Heart left ventricle (tissue), 16 donors: ENCODE measurements around the gene HSPB2. TPM values are rescaled to one million over a fixed set of nuclear protein-coding genes. Genes with fewer than 3 reads are reported as not detected.

Experiments used
- ATAC-seq, 4 donors: fragments of 200-7000 bp; cut with Tn5 transposase; one replicate each; pipeline ENCODE4 v1.9.1; 2020 to 2022; ENCODE audit warnings: moderate library complexity in 4 of 4, mild to moderate bottlenecking in 3 of 4, moderate number of reproducible peaks in 1 of 4
- DNase-seq, 5 donors: peaks; one replicate each; pipeline ENCODE4 v3.0.0-alpha.2; 2020
- H3K27ac ChIP-seq, 12 donors: fragments of 200-600 bp; sonication (generic) in 4 of 12; one replicate each; pipeline versions ENCODE4 v1.5.0 to v1.8.0; 2016 to 2022; ENCODE audit warnings: mild to moderate bottlenecking in 2 of 12
- H3K27me3 ChIP-seq, 9 donors: fragments of 200-600 bp; sonication (generic) in 2 of 9; one replicate each; pipeline versions ENCODE4 v1.5.1 to v1.8.0; 2016 to 2022; ENCODE audit warnings: mild to moderate bottlenecking in 3 of 9
- H3K36me3 ChIP-seq, 9 donors: fragments of 200-600 bp; sonication (generic) in 2 of 9; one replicate each; pipeline versions ENCODE4 v1.5.0 to v1.8.0; 2018 to 2022; ENCODE audit warnings: mild to moderate bottlenecking in 2 of 9
- H3K4me1 ChIP-seq, 12 donors: fragments of 200-600 bp; sonication (generic) in 4 of 12; one replicate each; pipeline versions ENCODE4 v1.5.0 to v1.8.0; 2016 to 2022; ENCODE audit warnings: mild to moderate bottlenecking in 3 of 12
- H3K4me3 ChIP-seq, 12 donors: fragments of 200-600 bp; sonication (generic) in 4 of 12; one replicate each; pipeline versions ENCODE4 v1.5.0 to v1.8.0; 2017 to 2022; ENCODE audit warnings: mild to moderate bottlenecking in 9 of 12, moderate library complexity in 4 of 12
- H3K9me3 ChIP-seq, 12 donors: fragments of 200-600 bp; sonication (generic) in 4 of 12; one replicate each; pipeline versions ENCODE4 v1.5.0 to v1.8.0; 2016 to 2022; ENCODE audit warnings: mild to moderate bottlenecking in 1 of 12
- POLR2A ChIP-seq, 2 donors: fragments of 450-650 bp; IDR thresholded peaks; one replicate each; pipeline ENCODE4 v1.6.1; 2017; ENCODE audit warnings: antibody characterized with exemption in 2 of 2, mild to moderate bottlenecking in 2 of 2, moderate library complexity in 2 of 2
- WGBS, 4 donors: extraction: QIAGEN DNeasy Blood & Tissue Kit in 2 of 4; methylation state at CpG; one replicate each; pipeline versions ENCODE4 v1.1.5 to v1.1.7; 2013 to 2018; 5-methylcytosine and 5-hydroxymethylcytosine counted together
- intact Hi-C, 10 donors: fragments of 100-400 bp; cut with DNase I; formaldehyde crosslinking; loops; one replicate each; pipeline versions ENCODE4 v1.11.1 to v1.14.2; 2022
- polyA plus RNA-seq, 2 donors: library from polyadenylated mRNA; stranded (reverse); fragments of 200-250 nt; gene quantifications; one replicate each; pipeline ENCODE4 v1.2.3, GENCODE V29; 2013
- total RNA-seq, 9 donors: library from RNA; depleted of rRNA in 2 of 9; stranded (reverse); fragments of >200 nt in 2 of 9; fragmentation: NEBNext Ultra II Directional in 3 of 9; extraction: Animal tissue kit (Norgen Biotek cat#: 25700) in 3 of 9; gene quantifications; one replicate each; pipeline versions ENCODE4 v1.1.0 to v1.2.4, GENCODE V29; 2016 to 2023
- TF ChIP-seq, protein P1 (sequence below), 12 donors: fragments of 200-600 bp; sonication (generic) in 4 of 12; IDR thresholded peaks; one replicate each; pipeline versions ENCODE4 v1.5.0 to v1.8.0; 2018 to 2022; ENCODE audit warnings: antibody characterized with exemption in 12 of 12, mild to moderate bottlenecking in 5 of 12
- donor health status: ischemic (EF 13 %, LVEDD 7.1; RV severe dilation, severe dysfunction).
- donor health status: healthy with polysubstance abuse.
- donor health status: DM: no; HTN: yes; CAD: no.
- donor health status: DM: no; HTN: no; CAD: no.
- donor health status: ischemic (EF 25% LVEDD 6.9; RV normal size, moderate dysfunction).
- donor health status: ischemic (EF 25% LVEDD 5.7; RV mildly dilated, moderate dysfunction).
- donor health status: healthy.
- donor health status: DM: yes; HTN: yes; CAD: no.
- donor health status: ischemic (EF 35%, LVEDD 5.7; RV mildly dilated, moderate dysfunction).
- donor health status: nonischemic (EF 11% LVEDD 7.7; RV severe dilation, severe dysfunction).
- donor health status: DM: yes; HTN: yes; CAD: no.
- donor health status: PGD.
- donor health status: ischemic (EF 29% LVEDD 5.4; RV normal size, mild dysfunction).
- donor health status: nonischemic (EF 23%, LVEDD 6.1; RV moderate dilation, normal function).

HSPB2 gene
- total and polyA plus RNA-seq, 11 donors: 5.5 to 67.9 (median 23.4) TPM

DNA sequence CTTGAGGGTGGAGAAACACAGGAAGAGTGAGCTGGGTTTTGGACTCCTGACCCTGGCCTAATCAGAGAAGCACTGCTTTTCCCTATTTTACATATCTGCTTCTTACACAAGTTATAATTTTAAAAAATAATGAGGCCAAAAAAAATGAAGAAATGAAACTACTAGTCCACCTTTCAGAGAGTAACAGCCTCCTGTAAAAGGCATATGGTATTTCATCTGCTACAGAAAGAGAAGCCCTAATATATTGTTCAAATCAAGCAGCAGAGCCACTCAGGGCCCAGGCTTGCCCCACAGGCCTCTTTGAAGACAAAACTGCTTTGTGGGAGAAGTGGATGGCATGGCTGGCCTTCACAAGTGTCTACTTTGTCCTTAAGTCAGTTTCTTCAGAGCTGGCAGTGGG lies 34.6 kb downstream of the HSPB2 start:
- TF ChIP-seq, protein P1, sequence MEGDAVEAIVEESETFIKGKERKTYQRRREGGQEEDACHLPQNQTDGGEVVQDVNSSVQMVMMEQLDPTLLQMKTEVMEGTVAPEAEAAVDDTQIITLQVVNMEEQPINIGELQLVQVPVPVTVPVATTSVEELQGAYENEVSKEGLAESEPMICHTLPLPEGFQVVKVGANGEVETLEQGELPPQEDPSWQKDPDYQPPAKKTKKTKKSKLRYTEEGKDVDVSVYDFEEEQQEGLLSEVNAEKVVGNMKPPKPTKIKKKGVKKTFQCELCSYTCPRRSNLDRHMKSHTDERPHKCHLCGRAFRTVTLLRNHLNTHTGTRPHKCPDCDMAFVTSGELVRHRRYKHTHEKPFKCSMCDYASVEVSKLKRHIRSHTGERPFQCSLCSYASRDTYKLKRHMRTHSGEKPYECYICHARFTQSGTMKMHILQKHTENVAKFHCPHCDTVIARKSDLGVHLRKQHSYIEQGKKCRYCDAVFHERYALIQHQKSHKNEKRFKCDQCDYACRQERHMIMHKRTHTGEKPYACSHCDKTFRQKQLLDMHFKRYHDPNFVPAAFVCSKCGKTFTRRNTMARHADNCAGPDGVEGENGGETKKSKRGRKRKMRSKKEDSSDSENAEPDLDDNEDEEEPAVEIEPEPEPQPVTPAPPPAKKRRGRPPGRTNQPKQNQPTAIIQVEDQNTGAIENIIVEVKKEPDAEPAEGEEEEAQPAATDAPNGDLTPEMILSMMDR (IDR thresholded peaks at IDR 0.05): no peak
- no peak for TF ChIP-seq POLR2A (IDR thresholded peaks at IDR 0.05)
- no peaks in the 10 kb centered on the region for H3K36me3 ChIP-seq
- intact Hi-C loops: no loop called here
- H3K4me3 ChIP-seq: no peak overlapping the region
- no peaks in the 10 kb centered on the region for H3K9me3 ChIP-seq
- DNase-seq: no peak
- peaks cover 0 to 41% (median 12%) of the 10 kb centered on the region in 12 donors for H3K4me1 ChIP-seq
- no peaks in the 10 kb centered on the region for H3K27me3 ChIP-seq
- no peak for ATAC-seq
- H3K27ac ChIP-seq: no peak overlapping the region

DNA sequence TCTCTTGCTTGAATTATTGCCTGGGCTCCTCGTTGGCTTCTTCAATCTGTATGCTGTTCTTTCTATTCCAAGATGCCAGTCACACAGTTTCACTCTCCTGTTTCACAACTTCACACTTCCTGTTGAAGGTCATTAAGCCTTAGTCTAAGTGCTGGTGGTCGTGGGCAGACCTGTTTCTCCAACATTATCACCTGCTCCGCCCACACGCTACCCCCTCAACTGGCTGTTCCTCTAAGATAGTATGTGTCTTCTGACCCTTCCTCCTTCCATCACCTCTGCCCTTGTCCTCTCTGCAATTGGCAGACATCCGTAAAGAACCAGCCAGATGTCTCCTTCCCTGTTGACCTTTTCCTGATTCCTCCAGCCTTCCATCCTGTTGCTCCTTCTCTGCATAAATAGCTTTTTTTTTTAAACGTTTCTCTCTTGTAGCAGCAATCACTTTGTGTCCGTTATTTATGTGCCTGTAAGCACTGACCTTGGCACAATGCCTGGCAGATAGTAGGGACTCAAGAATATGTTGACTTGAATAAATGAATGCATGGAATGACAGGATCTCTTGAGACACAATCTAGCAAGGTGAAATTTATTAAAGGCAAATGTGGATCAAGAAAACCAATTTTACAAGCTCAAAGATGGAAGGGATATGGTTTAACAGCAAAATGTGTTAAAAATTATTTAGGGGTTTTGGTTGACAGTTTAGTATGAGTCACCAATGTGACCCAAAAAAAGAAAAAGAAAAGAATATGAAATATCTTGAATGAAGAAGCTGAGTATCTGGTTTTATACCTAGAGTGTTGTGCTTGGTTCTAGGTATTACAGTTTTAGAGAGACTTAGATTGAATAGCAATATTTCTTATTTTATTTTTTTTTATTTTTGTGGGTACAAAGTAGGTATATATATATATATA lies 37.2 kb downstream of the HSPB2 start:
- no peak for DNase-seq
- intact Hi-C loops: no loop called here
- Histone ChIP-seq H3K9me3 (no peaks in the 10 kb centered on the region), H3K36me3 (no peaks in the 10 kb centered on the region), H3K27me3 (no peaks in the 10 kb centered on the region), H3K4me1 (peaks cover 0 to 22% (median 9%) of the 10 kb centered on the region in 12 donors), H3K4me3 (no peak overlapping the region), H3K27ac (no peak overlapping the region)
- WGBS, 4 donors: 30 to 34% (median 31%) methylated on average over 7 of the region's 7 CpGs
- TF ChIP-seq POLR2A (IDR thresholded peaks at IDR 0.05): no peak
- TF ChIP-seq, protein P1 (IDR thresholded peaks at IDR 0.05): no peak
- ATAC-seq: peak in 2 of 4 donors; percentile 19 to 23

DNA sequence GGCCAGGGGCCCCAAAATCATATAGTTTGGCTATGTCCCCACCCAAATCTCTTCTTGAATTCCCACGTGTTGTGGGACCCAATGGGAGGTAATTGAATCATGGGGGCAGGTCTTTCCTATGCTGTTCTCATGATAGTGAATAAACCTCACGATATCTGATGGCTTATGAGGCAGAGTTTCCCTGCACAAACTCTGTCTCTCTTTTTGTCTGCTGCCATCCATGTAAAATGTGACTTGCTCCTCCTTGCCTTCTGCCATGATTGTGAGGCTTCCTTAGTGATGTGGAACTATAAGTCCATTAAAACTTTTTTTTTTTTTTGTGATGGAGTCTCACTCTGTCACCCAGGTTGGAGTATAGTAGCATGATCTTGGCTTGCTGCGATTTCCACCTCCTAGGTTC lies 39.0 kb downstream of the HSPB2 start:
- no peak for DNase-seq
- TF ChIP-seq, protein P1 (IDR thresholded peaks at IDR 0.05): no peak
- TF ChIP-seq POLR2A (IDR thresholded peaks at IDR 0.05): no peak
- Histone ChIP-seq H3K9me3 (no peaks in the 10 kb centered on the region), H3K36me3 (no peaks in the 10 kb centered on the region), H3K27me3 (no peaks in the 10 kb centered on the region), H3K27ac (no peak overlapping the region), H3K4me1 (peaks cover 0 to 9% (median 5%) of the 10 kb centered on the region in 12 donors), H3K4me3 (no peak overlapping the region)
- intact Hi-C loops: no loop called here
- no peak for ATAC-seq
- WGBS, 4 donors: 91 to 95% (median 95%) methylated on average over 3 of the region's 3 CpGs

DNA sequence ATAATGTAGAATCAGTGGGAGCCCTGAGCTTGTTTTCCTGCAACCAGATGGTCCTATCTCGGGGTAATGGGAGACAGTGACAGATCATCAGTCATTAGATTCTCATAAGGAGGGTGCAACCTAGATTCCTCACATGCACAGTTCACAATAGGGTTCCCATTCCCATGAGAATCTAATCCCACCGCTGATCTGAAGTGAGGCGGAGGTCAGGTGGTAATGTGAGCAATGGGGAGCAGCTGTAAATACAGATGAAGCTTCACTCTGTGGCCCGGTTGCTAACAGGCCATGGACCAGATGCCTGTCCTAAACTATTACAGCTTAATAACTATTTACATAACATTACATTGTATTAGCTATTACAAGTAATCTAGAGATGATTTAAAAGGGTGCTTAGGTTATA lies 41.6 kb downstream of the HSPB2 start:
- TF ChIP-seq, protein P1 (IDR thresholded peaks at IDR 0.05): no peak
- no peak for TF ChIP-seq POLR2A (IDR thresholded peaks at IDR 0.05)
- no peak overlapping the region for H3K4me3 ChIP-seq
- WGBS, 4 donors: 94 to 99% (median 96%) methylated on average over 4 of the region's 4 CpGs
- no peaks in the 10 kb centered on the region for H3K36me3 ChIP-seq
- ATAC-seq (no peak), DNase-seq (no peak)
- intact Hi-C loops: no loop called here
- H3K9me3 ChIP-seq: no peaks in the 10 kb centered on the region
- H3K27me3 ChIP-seq: no peaks in the 10 kb centered on the region
- H3K27ac ChIP-seq: no peak overlapping the region
- peaks cover 0 to 19% (median 7%) of the 10 kb centered on the region in 12 donors for H3K4me1 ChIP-seq
